Vagina (tissue), 2 donors: ENCODE measurements around the gene B3GALT2. TPM values are rescaled to one million over a fixed set of nuclear protein-coding genes. Genes with fewer than 3 reads are reported as not detected.
"Not testable (repeated sequence)": the region's sequence is repeated elsewhere in the genome, so short reads cannot be mapped to it uniquely, and the experiment has no call there.

Experiments
- DNase-seq, 2 donors: peaks; one replicate each; pipeline ENCODE4 v3.0.0-alpha.2; 2017; ENCODE audit errors: extremely low spot score in 2 of 2
- H3K27ac ChIP-seq: fragments of 200-600 bp; sonication (generic); one replicate; pipeline ENCODE4 v1.5.1; 2019
- H3K27me3 ChIP-seq: fragments of 200-600 bp; sonication (generic); one replicate; pipeline ENCODE4 v1.5.1; 2019
- H3K36me3 ChIP-seq, 2 donors: fragments of 200-600 bp; sonication (generic); one replicate each; pipeline ENCODE4 v1.5.1; 2017 to 2019
- H3K4me1 ChIP-seq: fragments of 200-600 bp; sonication (generic); one replicate; pipeline ENCODE4 v1.5.1; 2019
- H3K4me3 ChIP-seq, 2 donors: fragments of 200-600 bp; sonication (generic); 1 replicate in 1 of 2; 2 replicates in 1 of 2; pipeline ENCODE4 v1.5.1; 2016 to 2019
- H3K9me3 ChIP-seq: fragments of 200-600 bp; sonication (generic); one replicate; pipeline ENCODE4 v1.5.1; 2019
- POLR2A ChIP-seq, 2 donors: fragments of 450-650 bp; IDR thresholded peaks; one replicate each; pipeline ENCODE4 v1.6.1; 2017; ENCODE audit warnings: antibody characterized with exemption in 2 of 2, mild to moderate bottlenecking in 2 of 2, moderate library complexity in 2 of 2
- POLR2AphosphoS5 ChIP-seq, 2 donors: sonication (generic); formaldehyde crosslinking; IDR thresholded peaks; one replicate each; pipeline ENCODE4 v1.9.0; 2017; ENCODE audit warnings: antibody characterized with exemption in 2 of 2, mild to moderate bottlenecking in 2 of 2, low read depth in 1 of 2; ENCODE audit not compliant: insufficient read depth in 1 of 2
- intact Hi-C: fragments of 100-400 bp; cut with DNase I; formaldehyde crosslinking; loops from one replicate; pipeline ENCODE4 v1.15.1; 2023
- total RNA-seq: library from RNA; depleted of rRNA; stranded (reverse); fragments of >200 nt; gene quantifications from one replicate; pipeline ENCODE4 v1.2.3, GENCODE V29; 2016
- TF ChIP-seq, protein P1 (sequence below), 3 experiments: fragments of 450-650 bp in 2 of 3; fragments of 200-600 bp in 1 of 3; sonication (generic) in 1 of 3; IDR thresholded peaks; one replicate each; pipeline ENCODE4 v1.5.1; 2017 to 2019; ENCODE audit warnings: antibody characterized with exemption in 3 of 3, mild to moderate bottlenecking in 2 of 3, moderate library complexity in 2 of 3

B3GALT2 gene
- total RNA-seq, 1 donor from 2014 or later: 0.49 TPM

DNA sequence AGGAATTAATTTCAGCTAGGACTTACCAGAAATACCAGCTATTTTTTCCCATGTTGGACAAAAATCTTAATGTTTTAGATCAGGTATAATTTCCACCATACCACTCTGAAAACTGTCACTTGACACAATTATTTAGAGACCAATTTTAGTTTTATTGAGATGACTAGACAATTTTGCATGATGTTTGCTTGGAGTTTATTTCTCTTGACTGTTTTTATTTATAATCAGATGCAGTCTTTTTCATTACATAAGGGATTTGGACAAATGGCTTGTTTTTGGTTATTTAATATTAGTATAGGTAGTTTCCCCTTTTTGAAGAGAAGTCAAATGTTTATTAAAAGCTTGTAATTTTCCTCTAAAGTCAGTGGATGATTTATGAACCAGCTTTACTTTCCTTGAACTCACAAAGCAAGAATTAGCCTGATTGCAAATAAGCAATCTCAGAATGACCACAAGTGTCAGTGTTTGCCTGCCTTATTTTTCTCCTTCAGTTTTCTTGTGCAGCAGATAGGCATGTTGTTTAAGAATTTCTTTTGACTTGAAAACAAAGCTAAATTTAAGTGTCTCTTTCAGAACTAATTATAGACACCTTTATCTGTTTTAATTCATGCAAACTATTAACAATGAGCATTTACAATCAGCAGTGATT is 3.8 kb upstream of the B3GALT2 start:
- Histone ChIP-seq H3K36me3 (no peaks in the 10 kb centered on the region), H3K4me1 (peaks cover 40% of the 10 kb centered on the region), H3K27ac (no peak overlapping the region), H3K4me3 (no peak overlapping the region), H3K9me3 (no peaks in the 10 kb centered on the region), H3K27me3 (no peaks in the 10 kb centered on the region)
- DNase-seq: no peak
- intact Hi-C loops: no loop called here
- TF ChIP-seq, protein P1, sequence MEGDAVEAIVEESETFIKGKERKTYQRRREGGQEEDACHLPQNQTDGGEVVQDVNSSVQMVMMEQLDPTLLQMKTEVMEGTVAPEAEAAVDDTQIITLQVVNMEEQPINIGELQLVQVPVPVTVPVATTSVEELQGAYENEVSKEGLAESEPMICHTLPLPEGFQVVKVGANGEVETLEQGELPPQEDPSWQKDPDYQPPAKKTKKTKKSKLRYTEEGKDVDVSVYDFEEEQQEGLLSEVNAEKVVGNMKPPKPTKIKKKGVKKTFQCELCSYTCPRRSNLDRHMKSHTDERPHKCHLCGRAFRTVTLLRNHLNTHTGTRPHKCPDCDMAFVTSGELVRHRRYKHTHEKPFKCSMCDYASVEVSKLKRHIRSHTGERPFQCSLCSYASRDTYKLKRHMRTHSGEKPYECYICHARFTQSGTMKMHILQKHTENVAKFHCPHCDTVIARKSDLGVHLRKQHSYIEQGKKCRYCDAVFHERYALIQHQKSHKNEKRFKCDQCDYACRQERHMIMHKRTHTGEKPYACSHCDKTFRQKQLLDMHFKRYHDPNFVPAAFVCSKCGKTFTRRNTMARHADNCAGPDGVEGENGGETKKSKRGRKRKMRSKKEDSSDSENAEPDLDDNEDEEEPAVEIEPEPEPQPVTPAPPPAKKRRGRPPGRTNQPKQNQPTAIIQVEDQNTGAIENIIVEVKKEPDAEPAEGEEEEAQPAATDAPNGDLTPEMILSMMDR (IDR thresholded peaks at IDR 0.05): no peak
- TF ChIP-seq POLR2A (IDR thresholded peaks at IDR 0.05) (no peak), POLR2AphosphoS5 (IDR thresholded peaks at IDR 0.05; ENCODE audit: insufficient read depth in 1 of 2, low read depth in 1 of 2) (no peak)

DNA sequence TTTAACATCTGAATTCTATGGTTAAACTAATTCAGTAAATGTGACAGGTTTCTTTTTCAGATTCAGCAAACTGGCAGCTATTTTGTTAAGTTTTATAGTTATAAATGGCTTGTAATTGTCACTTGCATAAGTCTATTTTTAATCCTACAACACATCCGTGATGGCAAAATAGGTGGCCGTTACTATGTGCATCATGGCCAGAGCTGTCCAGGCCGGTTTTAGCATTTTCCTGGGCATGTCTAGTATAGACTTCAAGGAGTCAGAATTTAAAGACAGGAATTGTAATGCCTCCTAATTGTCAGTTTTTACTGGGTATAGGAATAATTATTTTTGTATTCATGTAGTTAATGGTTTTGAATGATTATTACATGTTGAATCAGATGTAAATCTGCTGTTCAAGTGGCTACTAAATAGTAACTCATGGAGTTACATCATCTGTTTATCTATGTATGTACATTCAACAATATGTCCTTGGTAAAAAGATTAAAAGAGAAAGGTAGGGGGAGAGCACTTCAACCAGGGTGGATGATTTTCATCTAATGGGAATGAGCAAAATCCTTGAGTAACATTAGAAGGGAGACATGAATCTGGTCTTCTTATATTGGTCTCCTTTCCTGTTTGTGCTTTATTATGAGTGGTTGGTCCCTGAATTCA is 3.2 kb upstream of the B3GALT2 start:
- no peaks in the 10 kb centered on the region for H3K27me3 ChIP-seq
- no peak overlapping the region for H3K4me3 ChIP-seq
- H3K9me3 ChIP-seq: no peaks in the 10 kb centered on the region
- no peak for DNase-seq
- H3K27ac ChIP-seq: no peak overlapping the region
- intact Hi-C loops: no loop called here
- peaks cover 40% of the 10 kb centered on the region for H3K4me1 ChIP-seq
- H3K36me3 ChIP-seq: no peaks in the 10 kb centered on the region
- TF ChIP-seq POLR2A (IDR thresholded peaks at IDR 0.05) (no peak), POLR2AphosphoS5 (IDR thresholded peaks at IDR 0.05; ENCODE audit: insufficient read depth in 1 of 2, low read depth in 1 of 2) (no peak)
- TF ChIP-seq, protein P1 (IDR thresholded peaks at IDR 0.05): no peak

DNA sequence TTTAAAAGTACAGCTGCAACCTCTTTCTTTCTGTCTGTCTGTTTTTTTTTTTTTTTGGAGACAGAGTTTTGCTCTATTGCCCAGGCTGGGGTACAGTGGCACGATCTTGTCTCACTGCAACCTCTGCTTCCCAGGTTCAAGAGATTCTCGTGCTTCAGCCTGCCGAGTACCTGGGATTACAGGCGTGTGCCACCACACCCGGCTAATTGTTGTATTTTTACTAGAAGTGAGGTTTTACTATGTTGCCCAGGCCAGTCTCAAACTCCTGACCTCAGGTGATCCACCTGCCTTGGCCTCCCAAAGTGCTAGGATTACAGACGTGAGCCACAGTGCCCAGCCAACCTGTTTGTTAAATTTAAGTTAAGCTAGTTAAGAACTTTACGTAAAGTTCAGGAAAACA is 2.5 kb upstream of the B3GALT2 start:
- peaks cover 40% of the 10 kb centered on the region for H3K4me1 ChIP-seq

DNA sequence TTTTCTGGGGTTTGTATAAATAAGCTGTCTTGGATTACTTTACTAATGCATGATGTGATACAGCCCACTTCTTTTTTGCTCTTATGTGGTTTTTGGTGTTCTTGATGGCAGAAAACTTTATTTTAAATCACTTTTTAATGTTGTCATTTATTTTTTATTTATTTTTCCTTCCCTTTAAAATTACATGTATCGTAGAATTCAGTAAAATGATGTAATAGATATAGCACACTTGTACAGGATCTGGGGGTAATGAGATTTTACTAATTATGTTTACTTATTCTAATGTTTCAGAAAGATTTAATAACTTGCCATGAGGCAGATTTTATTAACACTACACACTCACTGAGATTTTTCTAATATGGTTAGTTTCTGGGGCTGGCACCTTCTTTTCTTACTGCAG is 701 bp upstream of the B3GALT2 start:
- intact Hi-C loops: no loop called here
- no peak overlapping the region for H3K4me3 ChIP-seq
- no peak for TF ChIP-seq POLR2A (IDR thresholded peaks at IDR 0.05)
- TF ChIP-seq, protein P1 (IDR thresholded peaks at IDR 0.05): no peak
- no peak for TF ChIP-seq POLR2AphosphoS5 (IDR thresholded peaks at IDR 0.05; ENCODE audit: insufficient read depth in 1 of 2, low read depth in 1 of 2)
- no peaks in the 10 kb centered on the region for H3K27me3 ChIP-seq
- H3K36me3 ChIP-seq: no peaks in the 10 kb centered on the region
- H3K27ac ChIP-seq: peak overlapping the region; percentile 15
- no peak for DNase-seq
- H3K9me3 ChIP-seq: no peaks in the 10 kb centered on the region
- peaks cover 50% of the 10 kb centered on the region for H3K4me1 ChIP-seq

More for the DNA sequence above, 2.5 kb upstream of the B3GALT2 start:
- H3K27ac ChIP-seq, DNase-seq, H3K27me3 ChIP-seq, intact Hi-C loops, H3K36me3 ChIP-seq, H3K4me3 ChIP-seq, H3K9me3 ChIP-seq: not testable (repeated sequence)

DNA sequence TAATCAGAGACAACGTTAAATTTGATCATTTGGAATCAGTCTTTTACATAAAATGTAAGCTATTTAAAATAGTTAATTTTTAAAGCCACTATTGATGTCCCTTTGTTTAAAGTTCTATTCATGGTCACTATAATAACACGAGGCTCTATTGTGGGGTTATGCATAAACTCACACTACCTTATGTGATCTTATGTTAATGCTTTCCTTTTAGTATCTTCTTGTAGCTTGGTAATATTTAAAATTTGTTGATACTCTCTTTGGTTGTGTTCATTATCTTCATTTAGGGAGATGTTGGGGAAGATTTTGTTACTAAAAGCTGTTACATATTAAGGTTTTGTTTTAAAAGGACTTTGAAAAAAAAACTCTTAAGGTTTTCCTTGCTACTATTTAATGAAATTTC is 1.2 kb downstream of the B3GALT2 start:
- H3K27me3 ChIP-seq: no peaks in the 10 kb centered on the region
- H3K27ac ChIP-seq: no peak overlapping the region
- intact Hi-C loops: no loop called here
- H3K4me1 ChIP-seq: peaks cover 44% of the 10 kb centered on the region
- no peak for DNase-seq
- H3K9me3 ChIP-seq: no peaks in the 10 kb centered on the region
- no peaks in the 10 kb centered on the region for H3K36me3 ChIP-seq
- no peak for TF ChIP-seq POLR2A (IDR thresholded peaks at IDR 0.05)
- TF ChIP-seq, protein P1 (IDR thresholded peaks at IDR 0.05): no peak
- H3K4me3 ChIP-seq: no peak overlapping the region
